Measurements from ENCODE around the gene LSG1.

- no peak for TF ChIP-seq RARB (CRISPR knock-in tag; IDR thresholded peaks at IDR 0.05)
- no peak for TF ChIP-seq CSRNP3 (CRISPR knock-in tag; IDR thresholded peaks at IDR 0.05)
- TF ChIP-seq PATZ1 (CRISPR knock-in tag; IDR thresholded peaks at IDR 0.05; ENCODE audit: borderline replicate concordance): no peak
- TF ChIP-seq, protein P1, sequence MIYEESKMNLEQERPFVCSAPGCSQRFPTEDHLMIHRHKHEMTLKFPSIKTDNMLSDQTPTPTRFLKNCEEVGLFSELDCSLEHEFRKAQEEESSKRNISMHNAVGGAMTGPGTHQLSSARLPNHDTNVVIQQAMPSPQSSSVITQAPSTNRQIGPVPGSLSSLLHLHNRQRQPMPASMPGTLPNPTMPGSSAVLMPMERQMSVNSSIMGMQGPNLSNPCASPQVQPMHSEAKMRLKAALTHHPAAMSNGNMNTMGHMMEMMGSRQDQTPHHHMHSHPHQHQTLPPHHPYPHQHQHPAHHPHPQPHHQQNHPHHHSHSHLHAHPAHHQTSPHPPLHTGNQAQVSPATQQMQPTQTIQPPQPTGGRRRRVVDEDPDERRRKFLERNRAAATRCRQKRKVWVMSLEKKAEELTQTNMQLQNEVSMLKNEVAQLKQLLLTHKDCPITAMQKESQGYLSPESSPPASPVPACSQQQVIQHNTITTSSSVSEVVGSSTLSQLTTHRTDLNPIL (CRISPR knock-in tag; IDR thresholded peaks at IDR 0.05; ENCODE audit: low read depth): no peak
- TF ChIP-seq ZNF70 (CRISPR knock-in tag; IDR thresholded peaks at IDR 0.05): no peak
- no peak for TF ChIP-seq ISL1 (CRISPR knock-in tag; IDR thresholded peaks at IDR 0.05)
- no peak for TF ChIP-seq BACH2 (CRISPR knock-in tag; IDR thresholded peaks at IDR 0.05; ENCODE audit: borderline replicate concordance)
- TF ChIP-seq ZFP3 (CRISPR knock-in tag; IDR thresholded peaks at IDR 0.05): no peak
- no peak for TF ChIP-seq TOX (CRISPR knock-in tag; IDR thresholded peaks at IDR 0.05; ENCODE audit: borderline replicate concordance)
- TF ChIP-seq PPARA (CRISPR knock-in tag; IDR thresholded peaks at IDR 0.05; ENCODE audit: borderline replicate concordance): no peak
These were observed 10.8 kb upstream of the LSG1 start for GRCh38 chr3:194682694-194683310.
